ENCODE results near the gene ALG11. TPM values are rescaled to one million over a fixed set of nuclear protein-coding genes. Genes with fewer than 3 reads are reported as not detected.

ALG11 gene
- polyA plus RNA-seq, 4 donors, result 1.4 to 25.9 (median 4.9) TPM

DNA sequence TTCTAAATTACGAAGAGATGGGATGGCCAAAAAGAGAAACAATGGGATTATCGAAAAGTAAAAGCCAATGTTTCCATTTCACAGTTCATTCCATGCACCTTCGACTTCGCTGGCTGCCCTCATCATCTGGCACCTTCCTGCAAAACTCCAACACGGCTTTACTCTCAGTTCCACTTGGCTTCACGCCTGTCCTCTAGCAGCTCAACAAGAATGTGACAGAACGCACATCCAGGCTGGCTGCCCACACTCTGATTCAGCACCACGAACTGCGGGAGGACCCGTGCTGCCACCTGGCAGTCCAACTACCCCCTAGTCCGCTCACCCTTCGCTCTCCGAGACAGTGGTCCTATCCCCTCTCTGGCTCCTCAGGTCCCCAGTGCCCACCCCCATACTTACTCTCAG lies 12.7 kb upstream of the ALG11 start:
- peaks cover 8 to 84% (median 11%) of the 10 kb centered on the region in 3 donors for H3K4me1 ChIP-seq (ENCODE audit: control insufficient read depth in 3 of 3, insufficient read depth in 2 of 3, low read depth in 1 of 3, low read length in 2 of 3)
- DNase-seq (no peak), FAIRE-seq (no peak)
- 72 to 82% (median 77%) methylated on average over 13 of the region's 13 CpGs for WGBS, 3 donors
- peak overlapping the region in 2 of 3 donors; percentile 11 to 79 for H3K27ac ChIP-seq (ENCODE audit: low read depth in 1 of 3, low read length in 2 of 3)
- H3K4me3 ChIP-seq (ENCODE audit: low read depth in 1 of 3, low read length in 3 of 3), result no peak overlapping the region
- no peaks in the 10 kb centered on the region for H3K9me3 ChIP-seq (ENCODE audit: control insufficient read depth in 2 of 2, insufficient read depth in 1 of 2, low read depth in 1 of 2, low read length in 1 of 2)
- H3K27me3 ChIP-seq (ENCODE audit: control insufficient read depth in 3 of 3, insufficient read depth in 3 of 3, low read length in 3 of 3), result no peaks in the 10 kb centered on the region
- H3K36me3 ChIP-seq (ENCODE audit: control insufficient read depth in 3 of 3, insufficient read depth in 2 of 3, low read depth in 1 of 3, low read length in 3 of 3), result peaks cover 0 to 10% (median 2%) of the 10 kb centered on the region in 3 donors

DNA sequence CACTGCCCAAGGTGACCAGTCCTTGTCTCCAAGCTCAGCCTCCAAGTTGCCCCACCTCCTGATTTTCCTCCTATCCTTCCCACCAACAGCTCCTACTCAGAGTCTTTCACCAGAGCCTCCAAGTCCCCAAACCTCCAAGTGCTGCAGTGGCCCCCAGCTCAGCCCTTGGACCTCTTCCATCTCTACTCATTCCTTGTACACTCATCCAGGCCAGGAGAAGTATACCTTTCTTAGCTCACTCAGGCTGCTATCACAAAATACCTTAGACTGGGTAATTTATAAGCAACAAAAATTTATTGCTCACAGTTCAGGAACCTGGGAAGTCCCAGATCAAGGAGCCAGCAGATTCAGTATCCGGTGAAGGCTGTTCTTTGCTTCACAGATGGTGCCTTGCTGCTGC lies 12.3 kb upstream of the ALG11 start:
- Histone ChIP-seq H3K4me1 (ENCODE audit: control insufficient read depth in 3 of 3, insufficient read depth in 2 of 3, low read depth in 1 of 3, low read length in 2 of 3) (peaks cover 8 to 87% (median 11%) of the 10 kb centered on the region in 3 donors), H3K27me3 (ENCODE audit: control insufficient read depth in 3 of 3, insufficient read depth in 3 of 3, low read length in 3 of 3) (no peaks in the 10 kb centered on the region), H3K9me3 (ENCODE audit: control insufficient read depth in 2 of 2, insufficient read depth in 1 of 2, low read depth in 1 of 2, low read length in 1 of 2) (no peaks in the 10 kb centered on the region), H3K27ac (ENCODE audit: low read depth in 1 of 3, low read length in 2 of 3) (peak overlapping the region in 1 of 3 donors; percentile 79), H3K4me3 (ENCODE audit: low read depth in 1 of 3, low read length in 3 of 3) (no peak overlapping the region), H3K36me3 (ENCODE audit: control insufficient read depth in 3 of 3, insufficient read depth in 2 of 3, low read depth in 1 of 3, low read length in 3 of 3) (peaks cover 0 to 10% (median 2%) of the 10 kb centered on the region in 3 donors)
- WGBS, 3 donors, result 7 to 55% (median 29%) methylated on average over 1 of the region's 1 CpG
- no peak for FAIRE-seq
- DNase-seq, result peak in 1 of 2 donors; percentile 42

DNA sequence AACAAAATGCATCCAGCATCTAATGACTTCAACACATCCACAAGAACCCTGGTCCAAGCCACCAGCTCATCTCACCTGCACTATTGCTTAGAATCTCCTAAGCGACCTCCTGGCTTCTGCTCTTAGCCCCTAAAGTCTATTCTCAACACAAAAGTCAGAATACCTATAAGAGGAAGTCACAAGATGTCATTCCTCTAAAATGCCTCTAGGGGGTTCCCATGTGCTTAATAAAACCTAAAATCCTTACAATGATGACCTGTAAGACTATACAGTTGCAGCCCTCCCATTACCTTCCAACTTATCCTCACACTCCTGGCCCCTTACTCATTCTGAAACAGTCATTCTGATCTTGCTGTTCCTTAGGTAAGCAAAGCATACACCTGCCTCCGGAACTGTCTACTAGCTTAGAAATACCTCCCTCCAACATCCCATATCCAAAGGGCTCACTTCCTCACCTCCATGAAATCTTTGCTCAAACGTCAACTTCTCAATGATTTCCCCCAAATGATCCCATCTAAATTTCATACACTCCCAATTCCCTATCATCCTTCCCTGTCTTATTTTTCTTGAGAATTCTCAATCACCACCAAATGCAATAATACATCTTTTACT lies 11.0 kb upstream of the ALG11 start:
- Histone ChIP-seq H3K4me3 (ENCODE audit: low read depth in 1 of 3, low read length in 3 of 3) (no peak overlapping the region), H3K9me3 (ENCODE audit: control insufficient read depth in 2 of 2, insufficient read depth in 1 of 2, low read depth in 1 of 2, low read length in 1 of 2) (no peaks in the 10 kb centered on the region), H3K27ac (ENCODE audit: low read depth in 1 of 3, low read length in 2 of 3) (no peak overlapping the region), H3K4me1 (ENCODE audit: control insufficient read depth in 3 of 3, insufficient read depth in 2 of 3, low read depth in 1 of 3, low read length in 2 of 3) (peaks cover 8 to 83% (median 11%) of the 10 kb centered on the region in 3 donors), H3K36me3 (ENCODE audit: control insufficient read depth in 3 of 3, insufficient read depth in 2 of 3, low read depth in 1 of 3, low read length in 3 of 3) (peaks cover 0 to 8% (median 2%) of the 10 kb centered on the region in 3 donors), H3K27me3 (ENCODE audit: control insufficient read depth in 3 of 3, insufficient read depth in 3 of 3, low read length in 3 of 3) (no peaks in the 10 kb centered on the region)
- FAIRE-seq (no peak), DNase-seq (peak in 1 of 2 donors; percentile 49)
- WGBS, 3 donors, result 45 to 46% (median 46%) methylated on average over 3 of the region's 3 CpGs

DNA sequence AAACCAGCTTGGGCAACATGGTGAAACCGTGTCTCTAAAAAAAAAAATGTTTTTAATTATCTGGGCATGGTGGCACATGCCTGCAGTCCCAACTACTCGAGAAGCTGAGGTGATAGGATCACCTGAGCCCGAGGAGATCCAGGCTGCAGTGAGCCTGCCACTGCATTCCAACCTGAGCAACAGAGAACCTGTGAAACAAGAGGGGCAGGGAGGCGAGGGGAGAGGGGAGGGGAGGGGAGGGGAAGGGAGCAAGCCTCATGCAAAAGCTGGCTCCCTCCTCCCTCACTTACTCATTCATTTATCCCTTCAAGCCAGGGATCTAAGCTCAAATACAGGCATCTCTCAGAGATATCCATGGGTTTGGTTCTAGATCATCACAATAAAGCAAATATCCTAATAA lies 9.8 kb upstream of the ALG11 start:
- H3K36me3 ChIP-seq (ENCODE audit: control insufficient read depth in 3 of 3, insufficient read depth in 2 of 3, low read depth in 1 of 3, low read length in 3 of 3), result peaks cover 0 to 6% (median 2%) of the 10 kb centered on the region in 3 donors
- WGBS, 3 donors, result 68 to 78% (median 71%) methylated on average over 3 to 4 of the region's 4 CpGs
- FAIRE-seq, result no peak

DNA sequence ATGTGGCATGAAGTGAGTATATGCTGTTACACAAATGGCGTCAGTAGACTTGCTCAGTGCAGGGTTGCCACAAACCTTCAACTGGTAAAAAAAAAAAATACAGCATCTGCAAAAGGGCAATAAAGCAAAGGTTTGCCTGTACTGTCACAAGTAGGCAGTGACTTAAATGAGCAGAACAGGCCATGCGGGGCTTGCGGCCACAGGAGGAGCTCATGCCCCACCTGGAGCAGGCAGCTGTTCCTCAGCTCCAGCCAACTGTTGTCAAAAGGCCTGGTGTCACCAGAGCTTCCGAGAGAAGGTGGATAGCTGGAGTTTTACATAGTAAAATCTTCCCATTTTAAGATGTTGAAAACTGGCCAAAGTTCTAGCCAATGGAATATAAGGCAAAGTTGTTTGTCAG lies 8.7 kb upstream of the ALG11 start:
- Histone ChIP-seq H3K36me3 (ENCODE audit: control insufficient read depth in 3 of 3, insufficient read depth in 2 of 3, low read depth in 1 of 3, low read length in 3 of 3) (peaks cover 0 to 6% (median 0%) of the 10 kb centered on the region in 3 donors), H3K27me3 (ENCODE audit: control insufficient read depth in 3 of 3, insufficient read depth in 3 of 3, low read length in 3 of 3) (no peaks in the 10 kb centered on the region), H3K9me3 (ENCODE audit: control insufficient read depth in 2 of 2, insufficient read depth in 1 of 2, low read depth in 1 of 2, low read length in 1 of 2) (no peaks in the 10 kb centered on the region), H3K4me3 (ENCODE audit: low read depth in 1 of 3, low read length in 3 of 3) (no peak overlapping the region), H3K4me1 (ENCODE audit: control insufficient read depth in 3 of 3, insufficient read depth in 2 of 3, low read depth in 1 of 3, low read length in 2 of 3) (peaks cover 3 to 77% (median 5%) of the 10 kb centered on the region in 3 donors), H3K27ac (ENCODE audit: low read depth in 1 of 3, low read length in 2 of 3) (peak overlapping the region in 1 of 3 donors; percentile 57)
- DNase-seq (peak; percentile 31 to 63), FAIRE-seq (no peak)
- WGBS, 3 donors, result 34 to 68% (median 65%) methylated on average over 4 of the region's 4 CpGs

More for the DNA sequence above, 9.8 kb upstream of the ALG11 start:
- Histone ChIP-seq H3K4me3 (ENCODE audit: low read depth in 1 of 3, low read length in 3 of 3) (no peak overlapping the region), H3K27ac (ENCODE audit: low read depth in 1 of 3, low read length in 2 of 3) (peak overlapping the region in 1 of 3 donors; percentile 57), H3K9me3 (ENCODE audit: control insufficient read depth in 2 of 2, insufficient read depth in 1 of 2, low read depth in 1 of 2, low read length in 1 of 2) (no peaks in the 10 kb centered on the region), H3K27me3 (ENCODE audit: control insufficient read depth in 3 of 3, insufficient read depth in 3 of 3, low read length in 3 of 3) (no peaks in the 10 kb centered on the region), H3K4me1 (ENCODE audit: control insufficient read depth in 3 of 3, insufficient read depth in 2 of 3, low read depth in 1 of 3, low read length in 2 of 3) (peaks cover 7 to 83% (median 7%) of the 10 kb centered on the region in 3 donors)
- DNase-seq, result no peak

DNA sequence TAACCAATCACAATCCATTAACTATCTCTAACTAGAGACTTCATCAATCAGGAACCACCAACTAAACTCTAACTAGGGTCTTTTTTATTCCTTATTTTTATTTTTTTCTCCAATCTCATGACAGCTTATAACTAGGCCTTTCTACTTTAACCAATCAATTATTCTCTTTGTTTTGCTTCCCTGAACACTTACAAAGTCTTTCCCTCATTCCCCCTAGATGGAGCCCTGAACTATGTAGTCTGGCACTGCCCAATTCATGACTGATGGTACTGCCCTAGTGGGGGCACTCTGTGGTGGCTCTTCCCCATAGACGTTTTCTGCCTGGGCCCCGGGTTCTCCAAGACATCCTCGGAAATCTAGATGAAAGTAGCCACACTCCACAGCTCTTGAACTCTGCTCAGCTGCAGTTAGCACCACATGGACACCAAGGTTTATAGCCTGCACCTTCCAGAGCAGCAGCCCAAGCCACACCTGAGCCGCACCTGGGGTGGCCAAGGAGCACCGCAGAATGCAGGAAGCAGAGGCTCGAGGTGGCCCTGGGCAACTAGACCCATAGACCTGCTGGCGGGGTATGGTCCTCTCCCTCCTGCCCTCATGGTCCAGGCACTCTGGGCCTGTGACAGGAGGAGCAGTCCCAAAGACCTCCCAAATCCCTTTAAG lies 7.6 kb upstream of the ALG11 start:
- DNase-seq (peak; percentile 48 to 81), FAIRE-seq (no peak)
- peak overlapping the region in 2 of 3 donors; percentile 39 to 65 for H3K27ac ChIP-seq (ENCODE audit: low read depth in 1 of 3, low read length in 2 of 3)
- no peaks in the 10 kb centered on the region for H3K9me3 ChIP-seq (ENCODE audit: control insufficient read depth in 2 of 2, insufficient read depth in 1 of 2, low read depth in 1 of 2, low read length in 1 of 2)
- H3K4me3 ChIP-seq (ENCODE audit: low read depth in 1 of 3, low read length in 3 of 3), result peak overlapping the region in 1 of 3 donors; percentile 25
- WGBS, 3 donors, result 30 to 60% (median 50%) methylated on average over 7 of the region's 7 CpGs
- H3K36me3 ChIP-seq (ENCODE audit: control insufficient read depth in 3 of 3, insufficient read depth in 2 of 3, low read depth in 1 of 3, low read length in 3 of 3), result peaks cover 0 to 6% (median 0%) of the 10 kb centered on the region in 3 donors
- peaks cover 0 to 66% (median 3%) of the 10 kb centered on the region in 3 donors for H3K4me1 ChIP-seq (ENCODE audit: control insufficient read depth in 3 of 3, insufficient read depth in 2 of 3, low read depth in 1 of 3, low read length in 2 of 3)
- H3K27me3 ChIP-seq (ENCODE audit: control insufficient read depth in 3 of 3, insufficient read depth in 3 of 3, low read length in 3 of 3), result no peaks in the 10 kb centered on the region

DNA sequence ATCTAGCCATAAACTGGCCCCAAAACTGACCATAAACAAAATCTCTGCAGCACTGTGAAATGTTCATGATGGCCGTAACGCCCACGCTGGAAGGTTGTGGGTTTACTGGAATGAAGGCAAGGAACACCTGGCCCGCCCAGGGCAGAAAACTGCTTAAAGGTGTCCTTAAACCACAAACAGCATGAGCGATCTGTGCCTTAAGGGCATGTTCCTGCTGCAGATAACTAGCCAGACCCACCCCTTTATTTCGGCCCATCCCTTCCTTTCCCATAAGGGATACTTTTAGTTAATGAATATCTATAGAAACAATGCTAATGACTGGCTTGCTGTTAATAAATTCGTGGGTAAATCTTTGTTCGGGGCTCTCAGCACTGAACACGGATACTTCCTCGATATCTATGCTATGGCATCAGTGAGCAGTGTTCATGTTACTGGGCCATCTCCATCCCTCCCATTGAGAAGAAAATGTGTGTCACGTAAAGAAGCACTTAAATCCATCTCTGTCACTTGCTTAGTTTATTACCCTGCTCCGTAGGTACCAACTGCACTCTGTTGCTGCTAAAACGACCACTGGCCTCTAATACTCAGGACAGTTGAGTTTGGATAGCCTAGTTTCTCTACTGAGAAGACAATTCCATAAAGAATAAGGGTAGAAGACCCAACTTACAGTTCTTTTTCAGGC lies 6.2 kb upstream of the ALG11 start:
- no peaks in the 10 kb centered on the region for H3K9me3 ChIP-seq (ENCODE audit: control insufficient read depth in 2 of 2, insufficient read depth in 1 of 2, low read depth in 1 of 2, low read length in 1 of 2)
- no peak for FAIRE-seq
- H3K36me3 ChIP-seq (ENCODE audit: control insufficient read depth in 3 of 3, insufficient read depth in 2 of 3, low read depth in 1 of 3, low read length in 3 of 3), result peaks cover 0 to 6% (median 0%) of the 10 kb centered on the region in 3 donors
- no peaks in the 10 kb centered on the region for H3K27me3 ChIP-seq (ENCODE audit: control insufficient read depth in 3 of 3, insufficient read depth in 3 of 3, low read length in 3 of 3)
- peaks cover 0 to 54% (median 3%) of the 10 kb centered on the region in 3 donors for H3K4me1 ChIP-seq (ENCODE audit: control insufficient read depth in 3 of 3, insufficient read depth in 2 of 3, low read depth in 1 of 3, low read length in 2 of 3)
- 47 to 72% (median 57%) methylated on average over 13 of the region's 13 CpGs for WGBS, 3 donors
- peak overlapping the region; percentile 52 to 81 (median 65) for H3K27ac ChIP-seq (ENCODE audit: low read depth in 1 of 3, low read length in 2 of 3)
- H3K4me3 ChIP-seq (ENCODE audit: low read depth in 1 of 3, low read length in 3 of 3), result peak overlapping the region in 2 of 3 donors; percentile 31 to 32
- DNase-seq, result peak in 1 of 2 donors; percentile 56

DNA sequence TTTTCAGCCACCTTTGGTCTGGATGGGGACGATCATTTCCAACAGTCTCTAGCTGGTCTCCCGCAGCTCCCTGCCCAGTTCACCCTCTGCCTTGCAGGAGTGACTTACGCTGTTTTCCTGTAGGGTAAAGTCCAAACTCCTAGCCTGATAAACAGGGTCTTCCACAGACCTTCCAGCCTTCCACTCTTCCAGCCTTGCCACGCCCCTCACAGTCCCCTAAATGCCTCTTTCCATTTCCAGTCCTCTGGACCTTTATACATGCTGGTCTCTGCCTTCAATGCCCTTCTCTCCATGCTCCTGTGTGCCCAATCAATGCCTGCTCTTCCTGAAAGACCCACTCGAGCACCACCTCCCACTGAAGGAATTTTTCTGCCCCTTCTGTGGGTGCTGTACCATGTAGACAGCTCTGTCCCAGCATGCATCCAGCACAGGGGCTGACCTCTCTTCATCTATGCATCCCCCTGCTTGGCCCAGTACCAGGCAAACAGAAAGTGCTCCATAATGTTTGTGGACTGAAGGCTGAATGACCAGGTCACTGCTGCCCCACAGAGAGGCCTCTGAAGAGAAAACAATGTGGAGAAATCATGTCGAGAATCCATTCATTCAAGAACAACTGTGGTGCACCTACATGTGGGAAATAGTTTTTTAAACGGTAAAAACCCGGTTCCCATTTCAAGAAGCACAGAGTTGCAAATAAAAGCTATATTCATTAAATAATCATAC lies 5.5 kb upstream of the ALG11 start:
- Histone ChIP-seq H3K4me1 (ENCODE audit: control insufficient read depth in 3 of 3, insufficient read depth in 2 of 3, low read depth in 1 of 3, low read length in 2 of 3) (peaks cover 0 to 50% (median 3%) of the 10 kb centered on the region in 3 donors), H3K27ac (ENCODE audit: low read depth in 1 of 3, low read length in 2 of 3) (peak overlapping the region; percentile 46 to 81 (median 50)), H3K4me3 (ENCODE audit: low read depth in 1 of 3, low read length in 3 of 3) (peak overlapping the region in 2 of 3 donors; percentile 31 to 32), H3K27me3 (ENCODE audit: control insufficient read depth in 3 of 3, insufficient read depth in 3 of 3, low read length in 3 of 3) (no peaks in the 10 kb centered on the region), H3K36me3 (ENCODE audit: control insufficient read depth in 3 of 3, insufficient read depth in 2 of 3, low read depth in 1 of 3, low read length in 3 of 3) (peaks cover 0 to 6% (median 0%) of the 10 kb centered on the region in 3 donors), H3K9me3 (ENCODE audit: control insufficient read depth in 2 of 2, insufficient read depth in 1 of 2, low read depth in 1 of 2, low read length in 1 of 2) (no peaks in the 10 kb centered on the region)
- DNase-seq, result peak; percentile 77 to 82
- WGBS, 3 donors, result 46 to 69% (median 65%) methylated on average over 8 of the region's 8 CpGs
- FAIRE-seq, result no peak

Measured in small intestine (tissue), 7 donors.